ENCODE measurements around the gene ARL3.
A peak's percentile ranks its signal among the peaks of the same experiment; 100 is the strongest.

The ARL3 gene

GRCh38 chr10:102714621-102715455 is 641 bp upstream of the ARL3 start, which contains the start of gene SFXN2:
Gene SFXN2 (plus strand): TSS chr10:102714636. CDS start chr10:102726637, 12,001 bp downstream.
- in situ Hi-C loops (cut with HindIII; ENCODE audit: low pct_ligation_motif_present, low sequenced_read_pairs), result no loop called here
- TF ChIP-seq, protein P1, sequence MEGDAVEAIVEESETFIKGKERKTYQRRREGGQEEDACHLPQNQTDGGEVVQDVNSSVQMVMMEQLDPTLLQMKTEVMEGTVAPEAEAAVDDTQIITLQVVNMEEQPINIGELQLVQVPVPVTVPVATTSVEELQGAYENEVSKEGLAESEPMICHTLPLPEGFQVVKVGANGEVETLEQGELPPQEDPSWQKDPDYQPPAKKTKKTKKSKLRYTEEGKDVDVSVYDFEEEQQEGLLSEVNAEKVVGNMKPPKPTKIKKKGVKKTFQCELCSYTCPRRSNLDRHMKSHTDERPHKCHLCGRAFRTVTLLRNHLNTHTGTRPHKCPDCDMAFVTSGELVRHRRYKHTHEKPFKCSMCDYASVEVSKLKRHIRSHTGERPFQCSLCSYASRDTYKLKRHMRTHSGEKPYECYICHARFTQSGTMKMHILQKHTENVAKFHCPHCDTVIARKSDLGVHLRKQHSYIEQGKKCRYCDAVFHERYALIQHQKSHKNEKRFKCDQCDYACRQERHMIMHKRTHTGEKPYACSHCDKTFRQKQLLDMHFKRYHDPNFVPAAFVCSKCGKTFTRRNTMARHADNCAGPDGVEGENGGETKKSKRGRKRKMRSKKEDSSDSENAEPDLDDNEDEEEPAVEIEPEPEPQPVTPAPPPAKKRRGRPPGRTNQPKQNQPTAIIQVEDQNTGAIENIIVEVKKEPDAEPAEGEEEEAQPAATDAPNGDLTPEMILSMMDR (IDR thresholded peaks at IDR 0.05; ENCODE audit: low read depth, low read length, missing control alignments), result no peak
- no peaks in the 10 kb centered on the region for H3K27me3 ChIP-seq (replicated peaks)
- peak within 1 kb of the TSS; percentile 86 for H3K27ac ChIP-seq
- DNase-seq, result no peak
- H3K4me3 ChIP-seq (ENCODE audit: low read depth, low read length), result peak within 1 kb of the TSS; percentile 90
- H3K36me3 ChIP-seq (replicated peaks), result no peaks in the 10 kb centered on the region

- in situ Hi-C loops (cut with HindIII; ENCODE audit: low pct_ligation_motif_present, low sequenced_read_pairs), result no loop called here
- no peak for DNase-seq
- H3K4me3 ChIP-seq (ENCODE audit: low read depth, low read length), result peak overlapping the region; percentile 90
- peak overlapping the region; percentile 86 for H3K27ac ChIP-seq
- no peaks in the 10 kb centered on the region for H3K27me3 ChIP-seq (replicated peaks)
- TF ChIP-seq, protein P1 (IDR thresholded peaks at IDR 0.05; ENCODE audit: low read depth, low read length, missing control alignments), result no peak
- no peaks in the 10 kb centered on the region for H3K36me3 ChIP-seq (replicated peaks)
Observed at GRCh38 chr10:102713539-102713813, 721 bp downstream of the ARL3 start.

DNA sequence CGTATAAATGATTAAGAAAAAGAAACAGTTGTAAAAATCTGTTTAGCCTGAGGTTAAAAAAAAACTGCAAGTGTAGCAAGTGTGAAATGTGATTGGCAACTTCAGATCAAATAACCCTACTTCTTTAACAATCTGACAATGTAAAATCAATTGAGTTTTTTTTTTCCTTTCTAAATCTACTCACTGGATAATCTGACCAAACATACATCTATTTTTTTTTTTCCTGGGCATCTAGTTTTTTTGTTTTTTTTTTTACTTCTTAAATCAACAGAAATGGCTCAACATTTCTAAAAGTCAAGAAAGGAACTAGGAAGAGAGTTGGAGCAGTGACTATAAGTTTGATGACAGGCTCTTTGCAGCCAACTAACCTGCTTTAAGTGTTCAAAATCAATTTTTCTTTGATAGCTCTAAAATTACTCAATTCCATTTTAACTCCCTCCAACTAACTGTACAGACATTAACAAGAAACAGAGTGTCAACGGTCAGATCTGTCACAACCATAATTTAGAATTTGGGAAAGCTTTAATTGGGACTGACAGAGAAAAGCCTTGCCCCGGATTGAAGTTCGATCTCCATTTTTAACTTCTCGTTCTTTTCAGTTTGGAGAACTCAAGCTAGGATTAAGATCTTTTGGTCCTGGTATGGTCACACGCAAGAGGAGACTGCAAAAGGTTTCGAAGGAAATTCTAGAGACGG is 1.2 kb downstream of the ARL3 start:
- TF ChIP-seq, protein P1 (IDR thresholded peaks at IDR 0.05; ENCODE audit: low read depth, low read length, missing control alignments), result no peak
- H3K27ac ChIP-seq, result peak overlapping the region; percentile 86
- peak overlapping the region; percentile 90 for H3K4me3 ChIP-seq (ENCODE audit: low read depth, low read length)
- in situ Hi-C loops (cut with HindIII; ENCODE audit: low pct_ligation_motif_present, low sequenced_read_pairs), result no loop called here
- no peaks in the 10 kb centered on the region for H3K27me3 ChIP-seq (replicated peaks)
- DNase-seq, result no peak
- H3K36me3 ChIP-seq (replicated peaks), result no peaks in the 10 kb centered on the region

GRCh38 chr10:102712089-102712488 is 2.1 kb downstream of the ARL3 start:
- H3K36me3 ChIP-seq (replicated peaks), result no peaks in the 10 kb centered on the region

DNA sequence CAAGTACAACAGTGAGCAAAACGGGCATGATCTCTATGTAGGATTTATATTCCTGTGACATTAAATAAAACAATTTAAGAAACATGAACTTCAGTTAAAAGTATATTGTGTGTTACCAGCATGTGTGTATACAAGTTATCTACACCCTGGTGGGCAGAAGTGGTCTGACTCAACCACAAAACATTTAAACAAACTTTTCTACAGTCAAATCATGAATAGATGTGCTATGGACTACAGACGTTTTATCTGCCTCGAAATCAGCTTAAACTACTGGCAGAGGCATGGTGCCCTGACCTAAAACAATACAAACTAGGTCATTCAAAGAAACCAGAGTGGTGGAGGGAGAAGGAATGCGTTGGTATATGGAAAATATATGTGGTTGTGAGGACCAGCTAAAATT is 3.6 kb downstream of the ARL3 start:
- in situ Hi-C loops (cut with HindIII; ENCODE audit: low pct_ligation_motif_present, low sequenced_read_pairs), result no loop called here
- peak; percentile 79 for DNase-seq
- Histone ChIP-seq H3K4me3 (ENCODE audit: low read depth, low read length) (no peak overlapping the region), H3K27ac (peak overlapping the region; percentile 2), H3K27me3 (replicated peaks) (no peaks in the 10 kb centered on the region), H3K36me3 (replicated peaks) (no peaks in the 10 kb centered on the region)
- TF ChIP-seq, protein P1 (IDR thresholded peaks at IDR 0.05; ENCODE audit: low read depth, low read length, missing control alignments), result peak; percentile 21

More at GRCh38 chr10:102712089-102712488, 2.1 kb downstream of the ARL3 start:
- in situ Hi-C loops (cut with HindIII; ENCODE audit: low pct_ligation_motif_present, low sequenced_read_pairs), result no loop called here
- Histone ChIP-seq H3K27ac (no peak overlapping the region), H3K4me3 (ENCODE audit: low read depth, low read length) (no peak overlapping the region), H3K27me3 (replicated peaks) (no peaks in the 10 kb centered on the region)
- DNase-seq, result no peak
- TF ChIP-seq, protein P1 (IDR thresholded peaks at IDR 0.05; ENCODE audit: low read depth, low read length, missing control alignments), result no peak
